Ureter (tissue), 1 donor: ENCODE measurements around the gene TAF1D. TPM values are rescaled to one million over a fixed set of nuclear protein-coding genes. Genes with fewer than 3 reads are reported as not detected.

Experiments used
- DNase-seq: peaks from one replicate; pipeline ENCODE4 v3.0.0-alpha.2; 2020; ENCODE audit warnings: low spot score
- total RNA-seq: library from RNA; stranded (reverse); gene quantifications from one replicate; pipeline ENCODE4 v1.2.4, GENCODE V29; 2023
- donor health status: DM: yes; HTN: yes; CAD: no.

TAF1D gene
- total RNA-seq, 1 donor from 2014 or later: 159 TPM

- DNase-seq: no peak
These were observed 20.8 kb downstream of the TAF1D start for GRCh38 chr11:93720522-93720921.

- no peak for DNase-seq
These were observed 22.0 kb downstream of the TAF1D start for GRCh38 chr11:93719310-93719709.

- no peak for DNase-seq
These were observed 23.2 kb downstream of the TAF1D start for GRCh38 chr11:93718057-93718563.

GRCh38 chr11:93717501-93717900, 23.8 kb downstream of the TAF1D start:
- DNase-seq: no peak

GRCh38 chr11:93715797-93716396, 25.4 kb downstream of the TAF1D start:
- no peak for DNase-seq

GRCh38 chr11:93712678-93713077, 28.6 kb downstream of the TAF1D start:
- no peak for DNase-seq

- no peak for DNase-seq
These were observed 31.1 kb downstream of the TAF1D start for GRCh38 chr11:93710239-93710638.

- DNase-seq: no peak
These were observed 37.1 kb downstream of the TAF1D start for GRCh38 chr11:93704237-93704636.

- DNase-seq: no peak
These were observed 40.5 kb downstream of the TAF1D start for GRCh38 chr11:93700830-93701229.

GRCh38 chr11:93697611-93698010, 43.7 kb downstream of the TAF1D start:
- no peak for DNase-seq

GRCh38 chr11:93694557-93694956, 46.7 kb downstream of the TAF1D start:
- DNase-seq: no peak

GRCh38 chr11:93694109-93694508, 47.2 kb downstream of the TAF1D start:
- DNase-seq: no peak

GRCh38 chr11:93689240-93689639, 52.1 kb downstream of the TAF1D start:
- DNase-seq: no peak

GRCh38 chr11:93686812-93687211, 54.5 kb downstream of the TAF1D start:
- no peak for DNase-seq

- no peak for DNase-seq
These were observed 55.1 kb downstream of the TAF1D start for GRCh38 chr11:93686226-93686625.

Other genes starting within 250 kb of the TAF1D start
- 13.9 TPM for gene SMCO4, start 198.1 kb downstream of the TAF1D start, total RNA-seq
- gene CEP295, start 79.8 kb downstream of the TAF1D start, total RNA-seq: 13.5 TPM
- 25.6 TPM for gene C11orf54, start 177 bp upstream of the TAF1D start, total RNA-seq
- 35.5 TPM for gene MED17, start 42.8 kb upstream of the TAF1D start, total RNA-seq
- gene VSTM5, start 109.1 kb upstream of the TAF1D start, total RNA-seq: 1.4 TPM